Neutrophil (primary cell): ENCODE measurements around the gene POLR1E.
"Not testable (repeated sequence)": the region's sequence is repeated elsewhere in the genome, so short reads cannot be mapped to it uniquely, and the experiment has no call there.

Experiments
- H3K27ac ChIP-seq: fragments of 200-600 bp; sonication (generic); 2 replicates; pipeline ENCODE4 v1.5.1; 2016; ENCODE audit warnings: mild to moderate bottlenecking, moderate library complexity
- H3K27me3 ChIP-seq: fragments of 200-600 bp; sonication (generic); 2 replicates; pipeline ENCODE4 v1.6.0; 2016; ENCODE audit warnings: mild to moderate bottlenecking
- H3K36me3 ChIP-seq: fragments of 200-600 bp; sonication (generic); 2 replicates; pipeline ENCODE4 v1.5.1; 2017
- H3K4me1 ChIP-seq, 2 experiments: fragments of 200-600 bp in 1 of 2; sonication (generic) in 1 of 2; 1 replicate in 1 of 2; 2 replicates in 1 of 2; pipeline versions ENCODE4 v1.5.1 to v1.6.1; 2013 to 2016; ENCODE audit warnings: low read depth in 1 of 2, low read length in 1 of 2, mild to moderate bottlenecking in 1 of 2, moderate library complexity in 1 of 2; ENCODE audit not compliant: control insufficient read depth in 1 of 2, insufficient read depth in 1 of 2
- H3K4me3 ChIP-seq, 2 experiments: fragments of 200-600 bp in 1 of 2; sonication (generic) in 1 of 2; 1 replicate in 1 of 2; 2 replicates in 1 of 2; pipeline ENCODE4 v1.5.1; 2013 to 2016; ENCODE audit warnings: low read depth in 1 of 2, low read length in 1 of 2, mild to moderate bottlenecking in 1 of 2, moderate library complexity in 1 of 2
- H3K9me3 ChIP-seq: fragments of 200-600 bp; sonication (generic); 2 replicates; pipeline ENCODE4 v1.5.1; 2016
- TF ChIP-seq, protein P1 (sequence below): fragments of 200-600 bp; sonication (generic); IDR thresholded peaks from 2 replicates; pipeline ENCODE4 v1.5.1; 2016; ENCODE audit warnings: antibody characterized with exemption

POLR1E gene

DNA sequence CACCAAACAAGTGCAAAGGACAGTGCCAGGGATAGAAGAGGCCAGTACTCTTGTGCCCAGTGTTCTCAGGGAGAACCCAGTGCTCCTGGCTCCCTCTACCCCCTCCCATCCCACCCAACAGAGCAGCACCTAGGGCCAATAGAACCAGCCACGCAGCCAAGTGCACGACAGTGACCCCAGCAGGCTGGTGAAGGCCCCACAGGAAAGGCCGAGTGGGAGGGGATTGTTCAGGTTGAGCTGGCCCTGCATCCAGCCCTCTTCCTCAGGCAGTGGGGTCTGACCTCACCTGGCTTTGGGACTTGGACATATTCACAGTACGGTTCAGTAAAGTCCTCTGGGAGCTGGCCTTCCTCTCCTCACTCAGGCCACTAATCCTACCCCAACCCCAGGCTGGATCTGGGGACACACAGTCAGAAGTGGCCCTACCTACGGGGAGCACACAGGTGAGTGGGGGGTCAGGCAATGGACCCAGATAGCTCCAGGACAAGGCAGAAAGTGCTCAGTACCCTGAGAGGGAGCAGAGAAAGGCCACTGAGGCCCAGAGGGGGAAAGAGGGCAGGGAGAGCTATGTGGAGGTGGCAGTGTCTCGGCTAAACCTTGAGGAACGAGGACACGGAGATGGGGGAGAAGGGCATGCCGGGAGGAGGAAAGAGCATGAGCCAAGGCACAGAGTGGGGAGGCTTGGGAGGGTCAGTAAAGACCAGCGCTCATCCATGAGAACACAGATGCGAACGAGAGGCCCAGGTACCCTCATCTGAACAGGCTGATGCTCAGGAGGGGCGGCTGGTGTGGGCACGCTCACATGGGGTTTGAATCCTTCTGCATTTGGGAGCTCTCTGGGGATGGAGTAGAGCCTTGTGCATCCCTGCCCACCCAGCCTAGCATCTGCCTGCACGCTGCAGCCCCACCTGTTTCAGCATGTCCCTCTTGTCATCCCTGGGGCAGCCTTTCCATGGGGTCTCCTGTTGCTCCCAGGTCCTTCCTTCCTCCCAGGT is 25.6 kb downstream of the POLR1E start:
- H3K9me3 ChIP-seq: no peaks in the 10 kb centered on the region
- H3K4me1 ChIP-seq: no peaks in the 10 kb centered on the region
- no peaks in the 10 kb centered on the region for H3K36me3 ChIP-seq
- no peaks in the 10 kb centered on the region for H3K27me3 ChIP-seq
- no peak overlapping the region for H3K27ac ChIP-seq
- H3K4me3 ChIP-seq: no peak overlapping the region
- TF ChIP-seq, protein P1, sequence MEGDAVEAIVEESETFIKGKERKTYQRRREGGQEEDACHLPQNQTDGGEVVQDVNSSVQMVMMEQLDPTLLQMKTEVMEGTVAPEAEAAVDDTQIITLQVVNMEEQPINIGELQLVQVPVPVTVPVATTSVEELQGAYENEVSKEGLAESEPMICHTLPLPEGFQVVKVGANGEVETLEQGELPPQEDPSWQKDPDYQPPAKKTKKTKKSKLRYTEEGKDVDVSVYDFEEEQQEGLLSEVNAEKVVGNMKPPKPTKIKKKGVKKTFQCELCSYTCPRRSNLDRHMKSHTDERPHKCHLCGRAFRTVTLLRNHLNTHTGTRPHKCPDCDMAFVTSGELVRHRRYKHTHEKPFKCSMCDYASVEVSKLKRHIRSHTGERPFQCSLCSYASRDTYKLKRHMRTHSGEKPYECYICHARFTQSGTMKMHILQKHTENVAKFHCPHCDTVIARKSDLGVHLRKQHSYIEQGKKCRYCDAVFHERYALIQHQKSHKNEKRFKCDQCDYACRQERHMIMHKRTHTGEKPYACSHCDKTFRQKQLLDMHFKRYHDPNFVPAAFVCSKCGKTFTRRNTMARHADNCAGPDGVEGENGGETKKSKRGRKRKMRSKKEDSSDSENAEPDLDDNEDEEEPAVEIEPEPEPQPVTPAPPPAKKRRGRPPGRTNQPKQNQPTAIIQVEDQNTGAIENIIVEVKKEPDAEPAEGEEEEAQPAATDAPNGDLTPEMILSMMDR: no peak

DNA sequence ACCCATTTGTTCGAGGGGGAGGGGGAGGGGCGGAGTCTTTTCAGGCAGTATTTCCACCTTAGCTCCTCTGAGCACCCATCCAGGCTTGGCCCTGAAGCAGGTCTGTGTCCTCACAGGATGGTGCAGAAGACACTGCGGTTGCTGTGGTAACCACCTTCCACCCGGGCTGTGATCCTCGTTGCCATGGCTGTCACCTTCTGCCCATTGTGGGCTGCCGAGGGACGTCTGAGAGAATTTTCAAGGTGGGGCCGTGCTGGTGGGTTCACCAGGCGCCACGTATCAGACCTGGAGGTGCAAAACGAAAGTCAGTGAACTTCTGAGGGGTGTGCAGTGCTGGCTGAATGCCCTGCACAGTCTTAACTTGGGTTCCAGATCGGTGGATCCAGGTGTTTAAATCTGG is 26.7 kb downstream of the POLR1E start:
- H3K4me3 ChIP-seq: no peak overlapping the region
- no peaks in the 10 kb centered on the region for H3K9me3 ChIP-seq
- no peaks in the 10 kb centered on the region for H3K36me3 ChIP-seq
- no peak overlapping the region for H3K27ac ChIP-seq
- no peaks in the 10 kb centered on the region for H3K4me1 ChIP-seq
- H3K27me3 ChIP-seq: no peaks in the 10 kb centered on the region
- TF ChIP-seq, protein P1: no peak

DNA sequence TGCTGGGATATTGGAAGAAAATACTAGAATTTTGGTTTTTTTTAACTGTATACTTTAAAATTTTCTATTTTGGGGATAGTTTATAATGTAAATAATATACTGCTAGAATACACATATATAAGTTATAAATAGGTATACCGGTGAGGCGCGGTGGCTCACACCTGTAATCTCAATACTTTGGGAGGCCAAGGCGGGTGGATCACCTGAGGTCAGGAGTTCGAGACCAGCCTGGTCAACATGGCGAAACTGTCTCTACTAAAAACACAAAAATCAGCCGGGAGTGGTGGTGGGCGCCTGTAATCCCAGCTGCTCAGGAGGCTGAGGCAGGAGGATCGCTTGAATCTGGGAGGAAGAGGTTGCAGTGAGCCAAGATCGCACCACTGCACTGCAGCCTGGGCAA is 28.7 kb downstream of the POLR1E start:
- H3K27me3 ChIP-seq, H3K36me3 ChIP-seq, H3K4me1 ChIP-seq, H3K4me3 ChIP-seq, H3K9me3 ChIP-seq, H3K27ac ChIP-seq: not testable (repeated sequence)

GRCh38 chr9:37514999-37515398 is 29.3 kb downstream of the POLR1E start:
- H3K27ac ChIP-seq: no peak overlapping the region
- no peak overlapping the region for H3K4me3 ChIP-seq
- no peaks in the 10 kb centered on the region for H3K27me3 ChIP-seq
- TF ChIP-seq, protein P1: no peak
- H3K9me3 ChIP-seq: no peaks in the 10 kb centered on the region
- no peaks in the 10 kb centered on the region for H3K4me1 ChIP-seq
- no peaks in the 10 kb centered on the region for H3K36me3 ChIP-seq

DNA sequence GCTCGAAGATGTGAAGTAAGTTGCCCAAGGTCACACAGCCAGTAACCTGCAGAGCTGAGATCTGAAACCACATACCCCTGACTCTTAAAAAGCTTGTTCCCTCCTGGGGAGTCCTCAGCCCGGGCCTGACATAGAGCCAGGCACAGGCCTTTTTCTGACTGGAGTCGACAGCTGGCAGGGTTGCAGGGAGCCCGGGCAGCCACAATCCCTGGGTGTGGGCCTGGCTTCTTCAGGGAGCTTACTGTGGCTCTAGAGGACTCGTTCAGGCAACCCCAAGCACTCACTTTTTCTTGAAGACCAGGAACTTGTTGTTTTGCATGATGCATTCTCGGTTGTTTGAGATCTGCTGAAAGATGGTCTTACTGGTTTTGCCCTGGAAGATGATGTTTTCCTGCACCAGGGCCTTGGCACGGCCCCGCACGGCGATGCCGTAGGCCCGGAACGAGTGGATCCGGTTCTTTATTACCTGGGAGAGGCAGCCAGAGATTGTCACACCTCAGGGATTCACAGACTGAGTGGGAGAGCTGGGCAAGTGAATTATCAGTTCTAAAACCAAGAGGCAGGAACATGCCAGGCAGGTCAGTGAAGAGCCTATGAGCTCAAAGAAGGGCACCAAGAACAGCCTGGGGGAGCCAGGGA is 30.0 kb downstream of the POLR1E start:
- no peaks in the 10 kb centered on the region for H3K4me1 ChIP-seq
- H3K36me3 ChIP-seq: no peaks in the 10 kb centered on the region
- H3K9me3 ChIP-seq: no peaks in the 10 kb centered on the region
- no peak overlapping the region for H3K4me3 ChIP-seq
- H3K27ac ChIP-seq: no peak overlapping the region
- TF ChIP-seq, protein P1: no peak
- H3K27me3 ChIP-seq: no peaks in the 10 kb centered on the region

DNA sequence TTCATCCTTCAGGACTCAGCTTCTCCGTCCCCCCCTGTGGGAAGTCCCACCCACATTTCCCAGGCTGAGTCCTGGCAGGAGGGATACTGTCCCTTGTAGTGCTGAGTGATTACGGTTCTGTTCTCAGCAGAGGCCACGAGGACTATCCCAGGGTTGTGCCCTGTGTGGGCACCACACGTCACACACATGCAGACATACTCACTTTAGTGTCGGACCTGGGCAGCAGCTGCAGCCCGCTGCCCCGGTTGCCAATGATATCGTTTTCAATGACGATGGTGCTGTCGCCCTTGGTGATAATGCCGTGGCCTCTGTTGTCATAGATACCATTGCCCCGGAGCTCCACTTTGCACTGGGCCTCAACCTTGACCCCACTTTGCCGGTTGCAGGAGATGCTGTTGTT is 32.2 kb downstream of the POLR1E start:
- H3K4me1 ChIP-seq: no peaks in the 10 kb centered on the region
- TF ChIP-seq, protein P1: no peak
- H3K27me3 ChIP-seq: no peaks in the 10 kb centered on the region
- no peak overlapping the region for H3K27ac ChIP-seq
- H3K36me3 ChIP-seq: no peaks in the 10 kb centered on the region
- H3K4me3 ChIP-seq: no peak overlapping the region
- no peaks in the 10 kb centered on the region for H3K9me3 ChIP-seq
